Gastrocnemius medialis (tissue), 4 donors: ENCODE results near the gene KCNG1. TPM values are rescaled to one million over a fixed set of nuclear protein-coding genes. Genes with fewer than 3 reads are reported as not detected.

Experiments used
- ATAC-seq, 2 donors: fragments of 150-250 bp; one replicate each; pipeline ENCODE4 v1.9.1; 2016
- DNase-seq, 2 donors: peaks; one replicate each; pipeline ENCODE4 v3.0.0-alpha.2; 2019
- H3K27ac ChIP-seq, 4 donors: fragments of 200-600 bp; sonication (generic); 1 replicate in 1 of 4; 2 replicates in 3 of 4; pipeline ENCODE4 v1.5.1; 2016 to 2018; ENCODE audit warnings: mild to moderate bottlenecking in 2 of 4, moderate library complexity in 1 of 4
- H3K27me3 ChIP-seq, 3 donors: fragments of 200-600 bp; sonication (generic) in 2 of 3; 1 replicate in 1 of 3; 2 replicates in 2 of 3; pipeline versions ENCODE4 v1.5.1 to v1.6.0; 2016 to 2019; ENCODE audit warnings: mild to moderate bottlenecking in 1 of 3, moderate library complexity in 1 of 3
- H3K36me3 ChIP-seq, 2 donors: fragments of 200-600 bp; sonication (generic) in 1 of 2; one replicate each; pipeline ENCODE4 v1.5.1; 2017 to 2018
- H3K4me1 ChIP-seq, 2 donors: fragments of 200-600 bp; sonication (generic) in 1 of 2; one replicate each; pipeline ENCODE4 v1.5.1; 2016 to 2017; ENCODE audit warnings: mild to moderate bottlenecking in 2 of 2
- H3K4me3 ChIP-seq, 4 donors: fragments of 200-600 bp; sonication (generic) in 3 of 4; 1 replicate in 1 of 4; 2 replicates in 3 of 4; pipeline ENCODE4 v1.5.1; 2016 to 2019; ENCODE audit warnings: mild to moderate bottlenecking in 2 of 4
- H3K9me3 ChIP-seq, 3 donors: fragments of 200-600 bp; sonication (generic) in 2 of 3; 1 replicate in 1 of 3; 2 replicates in 2 of 3; pipeline ENCODE4 v1.5.1; 2016 to 2019
- POLR2A ChIP-seq, 2 donors: fragments of 450-650 bp; IDR thresholded peaks; one replicate each; pipeline ENCODE4 v1.6.1; 2017; ENCODE audit warnings: antibody characterized with exemption in 2 of 2, mild to moderate bottlenecking in 2 of 2, moderate library complexity in 2 of 2
- in situ Hi-C, 4 donors: fragments of 200-750 bp; cut with MboI; loops; one replicate each; pipeline versions ENCODE4 v1.15.0 to v1.8.0; 2017; ENCODE audit warnings: low sequenced_read_pairs in 4 of 4
- intact Hi-C: fragments of 100-400 bp; cut with DNase I; formaldehyde crosslinking; loops from one replicate; pipeline ENCODE4 v1.15.1; 2023; ENCODE audit warnings: low total_unique reads
- total RNA-seq, 4 donors: library from RNA; depleted of rRNA; stranded (reverse); fragments of >200 nt; gene quantifications; one replicate each; pipeline versions ENCODE4 v1.1.0 to v1.2.3, GENCODE V29; 2016
- TF ChIP-seq, protein P1 (sequence below), 5 experiments: fragments of 450-650 bp in 3 of 5; fragments of 200-600 bp in 2 of 5; sonication (generic) in 2 of 5; IDR thresholded peaks in 4 of 5; conservative IDR thresholded peaks in 1 of 5; 1 replicate in 4 of 5; 2 replicates in 1 of 5; pipeline ENCODE4 v1.5.1; 2016 to 2019; ENCODE audit warnings: antibody characterized with exemption in 5 of 5, mild to moderate bottlenecking in 3 of 5, moderate library complexity in 3 of 5

The KCNG1 gene, protein sequence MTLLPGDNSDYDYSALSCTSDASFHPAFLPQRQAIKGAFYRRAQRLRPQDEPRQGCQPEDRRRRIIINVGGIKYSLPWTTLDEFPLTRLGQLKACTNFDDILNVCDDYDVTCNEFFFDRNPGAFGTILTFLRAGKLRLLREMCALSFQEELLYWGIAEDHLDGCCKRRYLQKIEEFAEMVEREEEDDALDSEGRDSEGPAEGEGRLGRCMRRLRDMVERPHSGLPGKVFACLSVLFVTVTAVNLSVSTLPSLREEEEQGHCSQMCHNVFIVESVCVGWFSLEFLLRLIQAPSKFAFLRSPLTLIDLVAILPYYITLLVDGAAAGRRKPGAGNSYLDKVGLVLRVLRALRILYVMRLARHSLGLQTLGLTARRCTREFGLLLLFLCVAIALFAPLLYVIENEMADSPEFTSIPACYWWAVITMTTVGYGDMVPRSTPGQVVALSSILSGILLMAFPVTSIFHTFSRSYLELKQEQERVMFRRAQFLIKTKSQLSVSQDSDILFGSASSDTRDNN
- not detected for total RNA-seq

DNA sequence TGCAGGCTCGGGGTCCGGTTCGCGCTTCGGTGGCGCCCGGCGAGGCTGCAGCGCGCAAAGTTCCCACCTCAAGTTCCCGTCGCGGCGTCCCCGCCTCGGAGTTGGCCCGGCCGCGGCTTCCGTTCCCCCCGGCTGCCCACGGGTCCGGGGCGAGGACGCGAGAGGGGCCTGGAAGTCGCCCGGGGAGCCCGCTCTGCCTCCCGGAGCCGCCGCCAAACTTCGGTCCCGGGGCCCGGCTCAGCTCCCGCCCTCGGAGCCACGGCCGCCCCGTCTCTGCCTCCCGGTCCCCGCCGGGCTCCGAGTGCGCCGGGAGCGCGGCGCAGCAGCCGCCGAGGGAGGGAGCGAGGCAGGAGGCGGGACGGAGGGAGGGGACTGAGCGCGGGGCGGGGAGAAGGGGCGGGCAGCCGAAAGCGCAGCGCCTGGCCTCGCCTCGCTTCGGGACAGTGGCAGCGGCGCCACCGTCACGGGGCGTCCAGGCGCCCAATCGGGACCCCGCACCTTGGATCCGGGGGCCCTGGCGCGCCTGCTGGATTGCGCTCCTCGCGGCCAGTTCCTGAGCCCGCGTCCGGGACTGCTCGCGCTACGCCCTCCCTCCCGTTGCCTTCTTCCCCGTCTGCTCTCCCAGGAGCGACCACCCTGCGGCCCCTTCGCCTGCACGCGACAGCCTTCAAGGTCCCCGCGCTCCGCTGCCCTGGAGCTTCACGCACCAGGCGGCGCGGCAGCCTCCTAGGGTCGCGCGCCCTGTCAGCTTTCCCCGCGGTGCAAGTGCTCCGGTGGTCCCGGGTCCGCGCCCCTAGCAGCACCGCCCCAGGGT lies at the start of gene KCNG1:
Gene KCNG1 (minus strand): TSS at position 305 of the 814 bp plus-strand sequence. CDS start 12,769 bp downstream, outside the sequence.
- peaks cover 18 to 24% (median 22%) of the 10 kb centered on the region in 3 donors for H3K27me3 ChIP-seq
- no peak for TF ChIP-seq POLR2A (IDR thresholded peaks at IDR 0.05)
- TF ChIP-seq, protein P1, sequence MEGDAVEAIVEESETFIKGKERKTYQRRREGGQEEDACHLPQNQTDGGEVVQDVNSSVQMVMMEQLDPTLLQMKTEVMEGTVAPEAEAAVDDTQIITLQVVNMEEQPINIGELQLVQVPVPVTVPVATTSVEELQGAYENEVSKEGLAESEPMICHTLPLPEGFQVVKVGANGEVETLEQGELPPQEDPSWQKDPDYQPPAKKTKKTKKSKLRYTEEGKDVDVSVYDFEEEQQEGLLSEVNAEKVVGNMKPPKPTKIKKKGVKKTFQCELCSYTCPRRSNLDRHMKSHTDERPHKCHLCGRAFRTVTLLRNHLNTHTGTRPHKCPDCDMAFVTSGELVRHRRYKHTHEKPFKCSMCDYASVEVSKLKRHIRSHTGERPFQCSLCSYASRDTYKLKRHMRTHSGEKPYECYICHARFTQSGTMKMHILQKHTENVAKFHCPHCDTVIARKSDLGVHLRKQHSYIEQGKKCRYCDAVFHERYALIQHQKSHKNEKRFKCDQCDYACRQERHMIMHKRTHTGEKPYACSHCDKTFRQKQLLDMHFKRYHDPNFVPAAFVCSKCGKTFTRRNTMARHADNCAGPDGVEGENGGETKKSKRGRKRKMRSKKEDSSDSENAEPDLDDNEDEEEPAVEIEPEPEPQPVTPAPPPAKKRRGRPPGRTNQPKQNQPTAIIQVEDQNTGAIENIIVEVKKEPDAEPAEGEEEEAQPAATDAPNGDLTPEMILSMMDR (IDR thresholded peaks at IDR 0.05 in 4 of 5, conservative IDR thresholded peaks at IDR 0.05 in 1 of 5), result no peak
- in situ Hi-C loops (no loop called here), intact Hi-C loops (no loop called here)
- H3K4me3 ChIP-seq, result peak within 1 kb of the TSS; percentile 39 to 46 (median 43)
- ATAC-seq (peak; percentile 56 to 58), DNase-seq (no peak)
- no peaks in the 10 kb centered on the region for H3K9me3 ChIP-seq
- H3K27ac ChIP-seq, result no peak within 1 kb of the TSS
- H3K36me3 ChIP-seq, result no peaks in the 10 kb centered on the region
- H3K4me1 ChIP-seq, result peaks cover 0 to 4% of the 10 kb centered on the region in 2 donors

DNA sequence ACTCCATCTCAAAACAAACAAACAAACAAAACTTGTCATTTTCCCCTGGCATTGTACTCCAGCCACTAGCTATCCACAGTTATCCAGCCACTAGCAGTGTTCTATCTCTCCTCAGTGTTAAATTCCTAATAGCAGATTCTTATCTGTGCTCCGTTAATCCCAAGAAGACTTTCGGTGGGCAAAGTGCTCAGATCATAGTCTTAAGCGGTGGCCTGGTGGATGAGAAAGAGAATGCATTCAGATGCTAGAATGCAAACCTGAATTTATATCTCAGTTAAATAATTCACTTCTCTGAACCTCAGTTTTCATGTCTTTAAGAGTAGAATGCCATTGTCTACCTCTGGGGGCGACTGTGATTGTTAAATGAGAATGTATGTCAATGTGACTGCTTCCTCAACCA lies 47.7 kb upstream of the KCNG1 start:
- in situ Hi-C loops, result no loop called here
- intact Hi-C loops, result no loop called here
- Histone ChIP-seq H3K27me3 (peaks cover 0 to 17% (median 3%) of the 10 kb centered on the region in 3 donors), H3K9me3 (no peaks in the 10 kb centered on the region), H3K4me3 (no peak overlapping the region), H3K27ac (no peak overlapping the region), H3K4me1 (no peaks in the 10 kb centered on the region), H3K36me3 (no peaks in the 10 kb centered on the region)
- ATAC-seq (no peak), DNase-seq (no peak)
- TF ChIP-seq POLR2A (IDR thresholded peaks at IDR 0.05), result no peak
- TF ChIP-seq, protein P1 (IDR thresholded peaks at IDR 0.05 in 4 of 5, conservative IDR thresholded peaks at IDR 0.05 in 1 of 5), result no peak

GRCh38 chr20:51067792-51068191 lies 44.9 kb upstream of the KCNG1 start:
- H3K4me3 ChIP-seq, result no peak overlapping the region
- peaks cover 0 to 18% (median 0%) of the 10 kb centered on the region in 3 donors for H3K27me3 ChIP-seq
- ATAC-seq (no peak), DNase-seq (no peak)
- in situ Hi-C loops, result no loop called here
- intact Hi-C loops, result no loop called here
- no peaks in the 10 kb centered on the region for H3K9me3 ChIP-seq
- no peaks in the 10 kb centered on the region for H3K36me3 ChIP-seq
- no peaks in the 10 kb centered on the region for H3K4me1 ChIP-seq
- no peak overlapping the region for H3K27ac ChIP-seq
- TF ChIP-seq POLR2A (IDR thresholded peaks at IDR 0.05), result no peak
- TF ChIP-seq, protein P1 (IDR thresholded peaks at IDR 0.05 in 4 of 5, conservative IDR thresholded peaks at IDR 0.05 in 1 of 5), result no peak

- Histone ChIP-seq H3K4me1 (no peaks in the 10 kb centered on the region), H3K27me3 (peaks cover 0 to 20% (median 0%) of the 10 kb centered on the region in 3 donors), H3K4me3 (no peak overlapping the region), H3K9me3 (no peaks in the 10 kb centered on the region), H3K27ac (no peak overlapping the region), H3K36me3 (no peaks in the 10 kb centered on the region)
- in situ Hi-C loops, result no loop called here
- intact Hi-C loops, result no loop called here
- no peak for ATAC-seq
- TF ChIP-seq POLR2A (IDR thresholded peaks at IDR 0.05), result no peak
- TF ChIP-seq, protein P1 (IDR thresholded peaks at IDR 0.05 in 4 of 5, conservative IDR thresholded peaks at IDR 0.05 in 1 of 5), result no peak
- DNase-seq, result no peak
These were observed 42.7 kb upstream of the KCNG1 start for GRCh38 chr20:51065615-51066014.
